Cardiac muscle cell (in vitro differentiated cells and primary cell): ENCODE data around the gene SPATA2. TPM values are rescaled to one million over a fixed set of nuclear protein-coding genes. Genes with fewer than 3 reads are reported as not detected.

Experiments
- DNase-seq, 2 donors: peaks; one replicate each; pipeline versions ENCODE4 v3.0.0 to v3.0.0-alpha.2; 2010 to 2017; ENCODE audit warnings: low read depth in 1 of 2, low spot score in 1 of 2
- H3K27ac ChIP-seq: fragments of 200-600 bp; sonication (generic); 2 replicates; pipeline ENCODE4 v1.5.1; 2016
- H3K27me3 ChIP-seq: fragments of 200-600 bp; sonication (generic); 2 replicates; pipeline ENCODE4 v1.6.0; 2016; ENCODE audit warnings: control low read depth
- H3K36me3 ChIP-seq: fragments of 200-600 bp; sonication (generic); 2 replicates; pipeline ENCODE4 v1.5.1; 2016; ENCODE audit warnings: control low read depth
- H3K4me1 ChIP-seq: fragments of 200-600 bp; sonication (generic); 2 replicates; pipeline ENCODE4 v1.8.1; 2017; ENCODE audit warnings: low read depth, mild to moderate bottlenecking, mixed run types
- H3K4me3 ChIP-seq: fragments of 200-600 bp; sonication (generic); 2 replicates; pipeline ENCODE4 v1.5.1; 2016; ENCODE audit warnings: mild to moderate bottlenecking
- H3K9me3 ChIP-seq: fragments of 200-600 bp; sonication (generic); 2 replicates; pipeline ENCODE4 v1.5.1; 2017; ENCODE audit warnings: low read depth, mild to moderate bottlenecking, control low read depth
- CTCF ChIP-seq: IDR thresholded peaks from 2 replicates; pipeline ENCODE4 v1.5.1; 2012; ENCODE audit warnings: low read depth, mild to moderate bottlenecking, low read length
- polyA plus RNA-seq: library from polyadenylated mRNA; unstranded; fragments of >200 nt; fragmentation: Nextera tagmentation; extraction: Ambion mirVana; gene quantifications from 2 replicates; pipeline ENCODE4 v1.2.1, GENCODE V29; 2016
- total RNA-seq: library from RNA; depleted of rRNA; stranded (reverse); fragments of >200 nt; gene quantifications from 2 replicates; pipeline ENCODE4 v1.2.3, GENCODE V29; 2016

Gene SPATA2
- total and polyA plus RNA-seq, 2 experiments from 2014 or later: 6.0 to 9.4 TPM

- Histone ChIP-seq H3K36me3 (no peaks in the 10 kb centered on the region), H3K27me3 (no peaks in the 10 kb centered on the region), H3K27ac (peak overlapping the region; percentile 100), H3K9me3 (no peaks in the 10 kb centered on the region), H3K4me1 (peaks cover 20% of the 10 kb centered on the region), H3K4me3 (peak overlapping the region; percentile 97)
- no peak for TF ChIP-seq CTCF
- DNase-seq: no peak
Measured at GRCh38 chr20:49915118-49915379, 280 bp downstream of the SPATA2 start.

GRCh38 chr20:49914310-49915117, 815 bp downstream of the SPATA2 start:
- Histone ChIP-seq H3K9me3 (no peaks in the 10 kb centered on the region), H3K36me3 (no peaks in the 10 kb centered on the region), H3K27me3 (no peaks in the 10 kb centered on the region), H3K4me1 (peaks cover 25% of the 10 kb centered on the region), H3K4me3 (peak overlapping the region; percentile 97), H3K27ac (peak overlapping the region; percentile 100)
- no peak for DNase-seq
- no peak for TF ChIP-seq CTCF

- H3K4me1 ChIP-seq: peaks cover 26% of the 10 kb centered on the region
- H3K9me3 ChIP-seq: no peaks in the 10 kb centered on the region
- peak in 1 of 2 donors; percentile 31 for DNase-seq
- no peak for TF ChIP-seq CTCF
- H3K27me3 ChIP-seq: no peaks in the 10 kb centered on the region
- no peaks in the 10 kb centered on the region for H3K36me3 ChIP-seq
- H3K27ac ChIP-seq: no peak overlapping the region
- H3K4me3 ChIP-seq: no peak overlapping the region
Measured at GRCh38 chr20:49913399-49914047, 1.8 kb downstream of the SPATA2 start.

- H3K27ac ChIP-seq: peak overlapping the region; percentile 84
- no peak overlapping the region for H3K4me3 ChIP-seq
- H3K36me3 ChIP-seq: peaks cover 10% of the 10 kb centered on the region
- TF ChIP-seq CTCF: no peak
- no peaks in the 10 kb centered on the region for H3K9me3 ChIP-seq
- peaks cover 26% of the 10 kb centered on the region for H3K4me1 ChIP-seq
- no peaks in the 10 kb centered on the region for H3K27me3 ChIP-seq
- DNase-seq: no peak
Measured at GRCh38 chr20:49910340-49910706, 5.0 kb downstream of the SPATA2 start.

GRCh38 chr20:49909499-49910339, 5.6 kb downstream of the SPATA2 start:
- TF ChIP-seq CTCF: peak; percentile 9
- no peaks in the 10 kb centered on the region for H3K27me3 ChIP-seq
- no peak overlapping the region for H3K4me3 ChIP-seq
- peak in 1 of 2 donors; percentile 69 for DNase-seq
- H3K9me3 ChIP-seq: no peaks in the 10 kb centered on the region
- H3K36me3 ChIP-seq: peaks cover 16% of the 10 kb centered on the region
- peak overlapping the region; percentile 84 for H3K27ac ChIP-seq
- H3K4me1 ChIP-seq: peaks cover 25% of the 10 kb centered on the region
